ENCODE measurements around the gene GRIK3.

GRIK3 gene

DNA sequence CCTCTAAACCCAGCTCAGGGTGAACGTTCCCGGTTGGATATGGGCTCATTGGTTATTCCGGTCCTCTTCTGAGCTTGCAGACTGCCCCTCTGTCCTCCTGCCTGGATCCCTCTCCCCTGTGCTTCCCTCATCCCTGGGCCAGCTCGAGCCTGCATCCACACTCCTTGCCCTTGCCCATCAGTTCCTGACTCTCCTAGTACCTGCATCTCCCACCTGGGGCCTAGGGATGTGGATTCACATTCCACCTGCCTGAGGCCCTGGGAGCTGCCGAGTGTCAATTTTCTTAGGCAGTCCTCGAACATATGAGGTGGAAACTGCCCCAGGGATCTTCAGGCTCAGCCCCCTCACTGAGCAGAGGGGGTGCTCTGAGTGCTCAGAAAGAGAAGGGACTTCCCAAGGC, 252.2 kb downstream of the GRIK3 start:
- no peaks in the 10 kb centered on the region for H3K27me3 ChIP-seq (ENCODE audit: insufficient read depth, low read length)

DNA sequence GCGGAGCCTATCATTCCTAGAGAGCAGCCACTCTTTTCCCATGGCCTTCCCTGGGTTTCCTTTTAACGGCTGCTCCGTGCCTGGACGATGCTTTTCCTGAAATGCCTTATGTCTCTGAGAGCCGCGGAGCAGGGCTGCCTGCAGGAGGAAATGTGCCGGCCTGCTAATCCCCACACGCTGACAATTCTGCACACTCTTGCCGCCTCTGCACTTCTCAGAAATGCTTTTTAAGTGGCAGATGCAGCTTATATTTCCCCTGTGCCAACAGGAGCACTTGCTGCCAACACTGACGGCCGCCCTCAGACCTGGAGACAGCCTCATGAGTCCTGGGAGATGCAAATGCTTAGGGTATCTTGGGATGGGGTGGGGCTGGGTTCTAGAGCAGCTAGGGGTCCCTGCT, 253.2 kb downstream of the GRIK3 start:
- WGBS, result 92% methylated on average over 11 of the region's 11 CpGs
- no peaks in the 10 kb centered on the region for H3K27me3 ChIP-seq (ENCODE audit: insufficient read depth, low read length)
- H3K9me3 ChIP-seq (ENCODE audit: insufficient read depth, low read depth, low read length), result no peaks in the 10 kb centered on the region
- H3K4me1 ChIP-seq (ENCODE audit: insufficient read depth, low read length), result no peaks in the 10 kb centered on the region
- H3K9ac ChIP-seq (ENCODE audit: low read depth, low read length), result no peak overlapping the region
- no peak overlapping the region for H3K27ac ChIP-seq (ENCODE audit: low read depth, low read length)
- no peaks in the 10 kb centered on the region for H3K36me3 ChIP-seq (ENCODE audit: insufficient read depth, low read length)
- no peak overlapping the region for H3K4me3 ChIP-seq (ENCODE audit: low read length)

More for the DNA sequence above, 252.2 kb downstream of the GRIK3 start:
- H3K4me1 ChIP-seq (ENCODE audit: insufficient read depth, low read length), result no peaks in the 10 kb centered on the region
- no peak overlapping the region for H3K9ac ChIP-seq (ENCODE audit: low read depth, low read length)
- H3K9me3 ChIP-seq (ENCODE audit: insufficient read depth, low read depth, low read length), result no peaks in the 10 kb centered on the region
- 82% methylated on average over 6 of the region's 6 CpGs for WGBS
- no peak overlapping the region for H3K27ac ChIP-seq (ENCODE audit: low read depth, low read length)
- no peaks in the 10 kb centered on the region for H3K36me3 ChIP-seq (ENCODE audit: insufficient read depth, low read length)
- no peak overlapping the region for H3K4me3 ChIP-seq (ENCODE audit: low read length)

DNA sequence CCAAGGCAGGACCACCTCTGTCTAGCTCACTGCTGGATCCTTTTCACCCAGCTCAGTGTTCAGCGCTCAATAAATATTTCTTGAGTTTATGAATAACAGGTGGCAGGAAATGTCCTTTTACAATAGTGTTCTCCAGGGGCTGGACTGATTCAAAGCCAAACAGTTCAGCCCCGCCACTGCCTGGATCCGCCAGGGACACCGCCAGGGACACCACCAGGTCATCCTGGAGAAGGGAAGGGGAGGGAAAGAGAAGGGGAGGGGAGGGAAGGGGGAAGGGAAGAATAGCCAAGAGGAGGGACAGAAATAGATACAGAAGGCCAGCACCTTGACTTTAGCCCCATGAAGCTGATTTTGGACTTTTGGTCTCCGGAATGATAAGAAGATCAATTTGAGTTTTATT, 255.6 kb downstream of the GRIK3 start:
- WGBS, result 73% methylated on average over 5 of the region's 5 CpGs
- no peaks in the 10 kb centered on the region for H3K27me3 ChIP-seq (ENCODE audit: insufficient read depth, low read length)
- H3K4me1 ChIP-seq (ENCODE audit: insufficient read depth, low read length), result peaks cover 3% of the 10 kb centered on the region; the same call in 1 of the 2 replicates
- no peaks in the 10 kb centered on the region for H3K36me3 ChIP-seq (ENCODE audit: insufficient read depth, low read length)
- no peaks in the 10 kb centered on the region for H3K9me3 ChIP-seq (ENCODE audit: insufficient read depth, low read depth, low read length)
- H3K9ac ChIP-seq (ENCODE audit: low read depth, low read length), result no peak overlapping the region
- no peak overlapping the region for H3K27ac ChIP-seq (ENCODE audit: low read depth, low read length)
- H3K4me3 ChIP-seq (ENCODE audit: low read length), result no peak overlapping the region

DNA sequence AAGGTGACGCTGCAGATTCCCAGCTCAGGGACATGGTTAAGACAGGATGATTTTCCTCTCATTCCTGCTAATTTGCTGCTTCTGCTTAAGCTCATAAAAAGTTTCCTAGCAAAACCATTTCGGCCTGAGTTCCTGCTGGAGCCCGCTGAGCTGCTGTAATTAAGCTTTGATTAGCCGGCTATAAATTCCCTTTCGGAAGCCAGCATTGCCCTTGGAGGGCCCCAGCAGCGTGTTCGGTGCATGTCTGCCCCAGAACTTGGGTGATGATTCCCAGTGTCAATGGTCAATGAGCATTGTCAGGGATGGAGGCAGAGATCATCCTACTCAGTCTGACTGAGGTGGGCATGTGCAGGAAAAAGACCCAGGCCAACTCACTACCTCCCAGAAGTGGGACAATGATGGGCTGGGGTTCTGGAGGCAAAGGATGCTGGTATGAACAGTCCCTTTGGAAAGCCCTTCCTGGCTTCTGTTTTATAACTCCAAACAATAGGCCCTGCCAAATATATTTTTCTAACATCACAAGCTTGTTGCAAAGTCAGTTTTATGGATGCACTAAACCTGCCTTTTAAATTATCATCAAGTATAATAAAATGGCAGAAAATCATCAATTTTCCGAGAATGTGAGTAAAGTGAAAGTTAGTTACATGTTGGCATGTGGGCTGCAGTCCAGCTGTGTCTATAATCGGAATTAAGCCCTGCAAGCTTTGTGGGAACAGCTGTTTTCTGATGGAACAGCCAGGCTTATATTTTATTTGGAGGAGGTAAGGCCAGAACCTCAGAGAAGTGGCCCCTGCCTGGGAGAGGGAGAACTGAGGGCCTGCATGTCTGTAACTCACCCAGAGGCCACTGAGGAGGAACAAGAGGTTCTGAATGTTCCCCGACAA, 257.1 kb downstream of the GRIK3 start:
- Histone ChIP-seq H3K4me1 (ENCODE audit: insufficient read depth, low read length) (peaks cover 13% of the 10 kb centered on the region; the same call in 1 of the 2 replicates), H3K9ac (ENCODE audit: low read depth, low read length) (no peak overlapping the region), H3K4me3 (ENCODE audit: low read length) (no peak overlapping the region), H3K36me3 (ENCODE audit: insufficient read depth, low read length) (no peaks in the 10 kb centered on the region), H3K27me3 (ENCODE audit: insufficient read depth, low read length) (peaks cover 12% of the 10 kb centered on the region), H3K27ac (ENCODE audit: low read depth, low read length) (no peak overlapping the region), H3K9me3 (ENCODE audit: insufficient read depth, low read depth, low read length) (no peaks in the 10 kb centered on the region)
- 90% methylated on average over 10 of the region's 10 CpGs for WGBS

DNA sequence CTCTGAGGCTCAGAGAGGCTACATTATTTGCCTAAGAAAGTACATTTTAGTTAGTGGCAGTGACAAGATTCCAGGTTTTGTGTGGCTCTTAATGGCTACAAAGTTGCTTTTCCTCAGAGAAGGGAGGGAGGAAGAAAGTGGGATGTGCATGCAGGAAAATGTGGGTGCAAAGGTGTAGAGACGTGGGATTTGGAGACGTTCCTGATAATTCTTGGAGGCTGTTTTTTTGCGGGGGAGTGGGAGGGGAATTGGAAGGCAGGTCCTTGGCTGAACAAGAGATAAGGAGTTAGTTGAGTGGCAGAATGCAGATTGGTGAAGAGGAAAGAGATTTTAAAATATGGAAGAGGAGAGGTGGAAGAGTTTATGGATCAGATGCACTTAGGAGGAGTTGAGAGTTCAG, 258.1 kb downstream of the GRIK3 start:
- no peaks in the 10 kb centered on the region for H3K9me3 ChIP-seq (ENCODE audit: insufficient read depth, low read depth, low read length)
- no peak overlapping the region for H3K9ac ChIP-seq (ENCODE audit: low read depth, low read length)
- no peak overlapping the region for H3K4me3 ChIP-seq (ENCODE audit: low read length)
- H3K27ac ChIP-seq (ENCODE audit: low read depth, low read length), result no peak overlapping the region
- H3K36me3 ChIP-seq (ENCODE audit: insufficient read depth, low read length), result no peaks in the 10 kb centered on the region
- peaks cover 23% of the 10 kb centered on the region for H3K4me1 ChIP-seq (ENCODE audit: insufficient read depth, low read length)
- 82% methylated on average over 3 of the region's 3 CpGs for whole genome bisulfite sequencing
- H3K27me3 ChIP-seq (ENCODE audit: insufficient read depth, low read length), result peaks cover 12% of the 10 kb centered on the region

DNA sequence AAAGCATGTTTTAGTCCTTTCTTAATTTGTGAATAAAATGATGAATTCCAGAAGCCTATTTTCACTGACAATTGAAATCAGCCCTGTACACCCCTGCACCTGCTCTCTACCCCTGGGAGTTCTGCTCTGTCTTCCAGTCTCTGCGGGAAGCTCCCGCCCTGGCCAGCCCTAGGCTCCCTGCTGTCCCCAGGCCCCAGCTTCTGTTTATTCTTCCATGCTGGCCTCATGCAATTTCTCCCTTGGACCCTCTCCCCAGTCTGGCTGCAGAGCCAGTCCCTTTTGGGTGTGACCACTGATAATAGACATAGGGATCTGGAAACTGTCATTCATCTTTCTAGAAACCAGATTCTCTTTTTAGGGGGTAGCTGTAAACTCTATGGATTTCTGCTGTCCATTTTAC, 258.6 kb downstream of the GRIK3 start:
- Histone ChIP-seq H3K27me3 (ENCODE audit: insufficient read depth, low read length) (peaks cover 12% of the 10 kb centered on the region), H3K9me3 (ENCODE audit: insufficient read depth, low read depth, low read length) (no peaks in the 10 kb centered on the region), H3K4me3 (ENCODE audit: low read length) (no peak overlapping the region), H3K36me3 (ENCODE audit: insufficient read depth, low read length) (no peaks in the 10 kb centered on the region), H3K4me1 (ENCODE audit: insufficient read depth, low read length) (peaks cover 28% of the 10 kb centered on the region), H3K9ac (ENCODE audit: low read depth, low read length) (no peak overlapping the region), H3K27ac (ENCODE audit: low read depth, low read length) (no peak overlapping the region)
- WGBS, result 41% methylated on average over 2 of the region's 2 CpGs

DNA sequence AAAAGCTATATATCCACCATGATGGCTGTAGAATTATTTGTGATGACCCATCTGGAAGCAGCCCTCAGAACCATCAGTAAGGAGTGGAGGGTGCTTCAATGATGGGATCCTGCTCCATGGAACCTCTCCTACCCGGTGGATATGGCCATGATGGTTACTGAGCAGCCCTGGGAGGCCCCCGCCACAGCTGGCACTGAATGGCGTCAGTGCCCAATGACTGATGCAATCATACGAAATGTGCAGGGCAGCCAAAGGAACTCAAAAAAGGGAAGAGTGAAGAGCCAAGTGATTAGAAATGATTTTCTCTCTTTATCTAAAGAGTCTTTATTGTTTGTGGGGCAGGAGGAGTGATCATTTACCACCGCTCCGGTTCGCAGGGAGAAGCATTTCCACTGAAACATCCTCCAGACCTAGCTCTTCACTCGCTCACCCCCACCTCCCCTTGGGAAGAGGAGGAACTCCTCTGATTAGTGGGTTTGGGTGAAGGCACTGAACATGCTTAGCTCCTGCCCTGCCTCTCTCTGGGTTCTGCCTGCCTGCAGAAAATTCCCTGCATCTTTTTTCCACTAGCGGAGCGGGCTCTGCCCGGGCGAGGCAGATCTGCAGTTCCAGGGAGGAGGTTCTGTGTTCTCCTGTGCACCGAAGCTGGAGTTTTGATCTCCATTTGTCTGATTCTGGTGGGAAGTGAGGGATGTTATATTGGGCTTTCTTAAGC, 260.3 kb downstream of the GRIK3 start:
- Histone ChIP-seq H3K9me3 (ENCODE audit: insufficient read depth, low read depth, low read length) (no peaks in the 10 kb centered on the region), H3K9ac (ENCODE audit: low read depth, low read length) (no peak overlapping the region), H3K4me1 (ENCODE audit: insufficient read depth, low read length) (peaks cover 42% of the 10 kb centered on the region), H3K27ac (ENCODE audit: low read depth, low read length) (no peak overlapping the region), H3K4me3 (ENCODE audit: low read length) (no peak overlapping the region), H3K36me3 (ENCODE audit: insufficient read depth, low read length) (no peaks in the 10 kb centered on the region), H3K27me3 (ENCODE audit: insufficient read depth, low read length) (peaks cover 12% of the 10 kb centered on the region)
- 96% methylated on average over 9 of the region's 13 CpGs for WGBS

DNA sequence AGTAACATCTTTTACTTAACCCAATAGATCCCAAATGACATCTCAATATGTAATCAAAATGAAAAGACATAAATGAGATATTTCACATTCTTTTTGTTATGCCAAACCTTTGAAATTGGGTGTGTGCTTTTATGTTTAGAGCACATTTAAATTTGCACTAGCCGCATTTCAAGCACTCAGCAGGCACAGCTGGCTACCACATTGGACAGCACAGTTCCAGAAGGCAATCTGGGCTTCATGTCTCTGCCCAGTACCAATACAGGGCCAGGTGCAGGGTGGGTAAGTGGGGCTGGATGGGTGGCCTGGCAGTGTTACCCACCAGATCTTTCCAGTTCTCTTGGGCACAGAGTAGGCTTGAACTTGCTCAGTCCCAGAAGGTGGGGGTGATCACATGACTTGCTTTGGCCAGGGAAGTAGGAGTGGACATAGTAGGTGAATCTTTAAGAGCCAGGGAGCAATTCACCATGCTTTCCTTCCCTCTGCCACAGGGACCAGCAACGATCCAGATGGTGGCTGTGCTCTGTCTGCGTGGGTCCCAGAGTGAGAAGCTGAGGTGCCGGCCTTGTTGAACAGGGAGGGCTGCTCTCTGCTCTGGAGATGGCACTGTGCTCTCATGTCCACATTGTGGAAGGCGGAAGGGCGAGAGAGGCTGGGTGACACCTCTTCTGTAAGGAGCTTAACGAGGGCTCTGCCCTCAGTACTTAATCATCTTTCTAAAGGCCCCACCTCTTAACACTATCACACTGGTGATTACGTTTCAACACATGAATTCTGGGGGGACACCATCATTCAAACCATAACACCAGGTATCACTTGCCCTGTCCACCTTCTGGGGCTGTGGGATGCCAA, 261.4 kb downstream of the GRIK3 start:
- Histone ChIP-seq H3K27ac (ENCODE audit: low read depth, low read length) (no peak overlapping the region), H3K27me3 (ENCODE audit: insufficient read depth, low read length) (peaks cover 12% of the 10 kb centered on the region), H3K9ac (ENCODE audit: low read depth, low read length) (no peak overlapping the region), H3K4me3 (ENCODE audit: low read length) (no peak overlapping the region), H3K4me1 (ENCODE audit: insufficient read depth, low read length) (peaks cover 42% of the 10 kb centered on the region), H3K36me3 (ENCODE audit: insufficient read depth, low read length) (no peaks in the 10 kb centered on the region), H3K9me3 (ENCODE audit: insufficient read depth, low read depth, low read length) (no peaks in the 10 kb centered on the region)
- 83% methylated on average over 8 of the region's 8 CpGs for WGBS

DNA sequence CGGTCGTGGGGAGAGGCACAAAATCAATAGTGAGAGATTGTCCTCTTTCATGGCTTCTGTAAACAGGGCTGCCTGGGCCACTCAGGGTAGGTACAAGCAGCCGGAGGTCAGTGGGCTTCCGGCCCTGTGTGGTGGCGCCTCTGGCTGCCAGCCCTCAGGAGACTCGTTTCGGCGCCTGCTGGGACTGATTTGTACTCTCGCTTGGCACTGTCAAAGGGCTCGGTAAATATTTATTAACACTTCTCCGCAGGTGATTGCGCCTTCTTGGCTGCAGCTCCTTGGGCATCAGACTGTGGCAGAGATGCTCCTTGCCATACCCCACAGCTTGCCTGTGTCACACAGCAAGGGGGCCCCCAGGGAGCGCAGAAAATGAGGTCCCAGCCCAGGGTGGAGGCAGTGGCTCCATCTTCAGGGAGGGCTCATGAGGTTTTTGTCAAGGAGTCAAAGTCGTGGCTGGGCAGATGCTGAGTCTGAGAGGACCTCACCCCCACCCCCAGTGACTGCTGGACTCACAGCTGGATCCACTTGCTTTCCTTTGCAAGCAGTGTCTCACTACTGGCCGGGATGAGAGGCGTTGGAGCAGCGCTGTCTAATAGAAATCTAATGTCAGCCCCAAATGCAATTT, 262.5 kb downstream of the GRIK3 start:
- H3K4me1 ChIP-seq (ENCODE audit: insufficient read depth, low read length), result peaks cover 42% of the 10 kb centered on the region
- H3K27ac ChIP-seq (ENCODE audit: low read depth, low read length), result peak overlapping the region; percentile 90; the same call in 1 of the 2 replicates
- H3K9me3 ChIP-seq (ENCODE audit: insufficient read depth, low read depth, low read length), result no peaks in the 10 kb centered on the region
- H3K27me3 ChIP-seq (ENCODE audit: insufficient read depth, low read length), result peaks cover 12% of the 10 kb centered on the region
- peak overlapping the region; percentile 32 for H3K4me3 ChIP-seq (ENCODE audit: low read length)
- 7% methylated on average over 17 of the region's 17 CpGs for WGBS
- no peaks in the 10 kb centered on the region for H3K36me3 ChIP-seq (ENCODE audit: insufficient read depth, low read length)
- peak overlapping the region; percentile 30; the same call in 1 of the 2 replicates for H3K9ac ChIP-seq (ENCODE audit: low read depth, low read length)

DNA sequence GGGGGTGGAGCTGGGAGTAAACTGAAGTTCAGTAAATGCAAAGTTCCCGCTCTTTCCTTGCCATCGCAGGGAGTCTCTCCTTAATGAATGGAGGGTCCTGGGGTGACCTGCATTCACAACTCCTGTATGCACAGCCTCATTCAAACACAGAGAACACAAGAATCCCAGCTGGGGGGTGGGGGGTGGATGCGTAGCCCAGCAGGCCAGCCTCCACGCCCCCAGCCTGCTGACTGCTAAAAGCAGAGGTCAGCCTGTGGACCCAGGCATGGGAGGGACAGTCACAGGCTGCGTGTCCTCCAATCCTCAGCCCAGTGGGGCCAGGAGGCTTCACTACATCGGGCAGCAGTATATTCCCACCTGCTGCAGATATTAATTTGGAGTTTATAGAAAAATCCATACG, 263.1 kb downstream of the GRIK3 start:
- Histone ChIP-seq H3K4me1 (ENCODE audit: insufficient read depth, low read length) (peaks cover 42% of the 10 kb centered on the region), H3K27me3 (ENCODE audit: insufficient read depth, low read length) (peaks cover 12% of the 10 kb centered on the region), H3K27ac (ENCODE audit: low read depth, low read length) (peak overlapping the region; percentile 90; the same call in 1 of the 2 replicates), H3K9me3 (ENCODE audit: insufficient read depth, low read depth, low read length) (no peaks in the 10 kb centered on the region), H3K4me3 (ENCODE audit: low read length) (peak overlapping the region; percentile 32), H3K9ac (ENCODE audit: low read depth, low read length) (peak overlapping the region; percentile 30; the same call in 1 of the 2 replicates), H3K36me3 (ENCODE audit: insufficient read depth, low read length) (no peaks in the 10 kb centered on the region)
- 1% methylated on average over 7 of the region's 7 CpGs for WGBS
